NCI-H510A (cell line): Measurements from ENCODE around the gene SF3A1.
"Not testable (repeated sequence)": the region's sequence is repeated elsewhere in the genome, so short reads cannot be mapped to it uniquely, and the experiment has no call there.

Source experiments
- DNase-seq: peaks from one replicate; lab custom pipeline; 2025; lab: John Stamatoyannopoulos, UW

The SF3A1 gene

GRCh38 chr22:30351226-30351625, 5.5 kb downstream of the SF3A1 start:
- no peak for DNase-seq

- DNase-seq: no peak
These were observed 7.9 kb downstream of the SF3A1 start for GRCh38 chr22:30348809-30349208.

GRCh38 chr22:30348404-30348803, 8.3 kb downstream of the SF3A1 start:
- DNase-seq: no peak

- DNase-seq: no peak
These were observed 9.3 kb downstream of the SF3A1 start for GRCh38 chr22:30347255-30347892.

GRCh38 chr22:30344447-30345200, 12.1 kb downstream of the SF3A1 start:
- no peak for DNase-seq

- DNase-seq: no peak
These were observed 15.6 kb downstream of the SF3A1 start for GRCh38 chr22:30340911-30341685.

GRCh38 chr22:30338802-30339201, 17.9 kb downstream of the SF3A1 start:
- no peak for DNase-seq

GRCh38 chr22:30338341-30338740, 18.4 kb downstream of the SF3A1 start:
- not testable (repeated sequence) for DNase-seq

- no peak for DNase-seq
These were observed 19.3 kb downstream of the SF3A1 start for GRCh38 chr22:30337461-30337778.

GRCh38 chr22:30336752-30337460, 19.8 kb downstream of the SF3A1 start:
- DNase-seq: no peak

GRCh38 chr22:30335236-30335635, 21.5 kb downstream of the SF3A1 start:
- DNase-seq: no peak

GRCh38 chr22:30334646-30335045, 22.0 kb downstream of the SF3A1 start:
- no peak for DNase-seq

- no peak for DNase-seq
These were observed 23.0 kb downstream of the SF3A1 start for GRCh38 chr22:30333707-30334087.

- no peak for DNase-seq
These were observed 23.5 kb downstream of the SF3A1 start for GRCh38 chr22:30332994-30333706.

- DNase-seq: no peak
These were observed 24.1 kb downstream of the SF3A1 start for GRCh38 chr22:30332551-30332950.

- DNase-seq: no peak
These were observed 28.1 kb downstream of the SF3A1 start for GRCh38 chr22:30328466-30329049.

- no peak for DNase-seq
These were observed 28.8 kb downstream of the SF3A1 start for GRCh38 chr22:30327864-30328345.

GRCh38 chr22:30326706-30327362, 29.9 kb downstream of the SF3A1 start, which contains the start of gene TBC1D10A:
TBC1D10A (minus strand) TSS chr22:30326941; CDS start chr22:30326881, 60 bp downstream.
- DNase-seq: peak; percentile 89

- DNase-seq: no peak
These were observed 30.4 kb downstream of the SF3A1 start for GRCh38 chr22:30326255-30326705.

GRCh38 chr22:30325724-30326254, 30.9 kb downstream of the SF3A1 start:
- no peak for DNase-seq
